ENCODE data around the gene SERGEF.

The SERGEF gene

GRCh38 chr11:17750013-17750800 lies 262.6 kb downstream of the SERGEF start:
- no peak for TF ChIP-seq CTCF (IDR thresholded peaks at IDR 0.05; ENCODE audit: low read depth, low read length, missing control alignments)
- in situ Hi-C loops (cut with HindIII; ENCODE audit: low sequenced_read_pairs) = no loop called here
- no peak overlapping the region for H3K4me3 ChIP-seq (ENCODE audit: low read depth, low read length)
- no peak for DNase-seq (ENCODE audit: low read depth)

DNA sequence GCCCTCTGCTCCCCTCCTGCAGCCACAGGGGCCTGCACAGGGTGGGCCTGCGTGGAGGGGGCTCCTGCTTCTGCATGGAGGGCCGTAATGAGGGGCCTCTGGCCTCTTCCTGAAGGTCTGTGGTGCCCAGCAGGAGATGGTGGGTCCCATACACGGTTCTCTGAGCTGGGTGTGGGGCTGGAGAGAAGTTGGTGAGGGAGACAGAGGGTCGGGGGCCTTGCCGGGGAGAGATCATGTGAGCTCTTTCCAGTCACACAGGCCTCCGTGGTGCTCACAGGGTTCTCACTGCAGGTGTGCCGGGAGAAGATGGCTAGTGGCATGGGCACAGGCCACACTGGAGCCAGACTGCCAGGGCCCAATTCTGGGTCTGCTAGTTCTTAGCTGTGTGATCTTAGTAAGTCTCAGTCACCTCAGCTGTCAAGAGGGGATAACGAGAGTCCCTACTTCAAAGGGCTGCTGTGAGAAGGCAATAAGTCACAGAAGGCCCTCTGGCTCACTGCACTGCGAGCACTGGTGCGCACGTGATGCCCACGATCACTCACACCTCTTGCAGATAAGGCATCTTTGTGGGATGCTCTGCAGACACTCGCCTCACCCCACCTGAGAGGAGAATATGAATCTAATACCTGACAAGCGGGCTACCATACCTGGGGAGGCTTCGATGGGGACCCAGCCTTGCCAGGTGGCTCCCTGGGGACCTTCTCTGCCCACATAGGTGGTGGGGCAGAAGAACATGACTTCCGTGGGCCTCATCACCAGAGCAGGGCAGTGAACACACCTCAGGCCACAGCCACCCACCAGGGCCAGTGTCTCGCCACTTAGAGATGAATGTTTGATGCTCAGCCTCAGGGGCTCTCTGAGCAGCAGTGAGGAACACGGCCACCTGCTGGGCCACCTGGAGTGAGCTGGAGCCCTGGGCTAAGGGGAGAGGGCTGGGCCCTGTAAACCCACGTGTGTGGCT lies 263.8 kb downstream of the SERGEF start:
- H3K4me3 ChIP-seq (ENCODE audit: low read depth, low read length) = no peak overlapping the region
- no peak for TF ChIP-seq CTCF (IDR thresholded peaks at IDR 0.05; ENCODE audit: low read depth, low read length, missing control alignments)
- DNase-seq (ENCODE audit: low read depth) = no peak
- in situ Hi-C loops (cut with HindIII; ENCODE audit: low sequenced_read_pairs) = no loop called here

DNA sequence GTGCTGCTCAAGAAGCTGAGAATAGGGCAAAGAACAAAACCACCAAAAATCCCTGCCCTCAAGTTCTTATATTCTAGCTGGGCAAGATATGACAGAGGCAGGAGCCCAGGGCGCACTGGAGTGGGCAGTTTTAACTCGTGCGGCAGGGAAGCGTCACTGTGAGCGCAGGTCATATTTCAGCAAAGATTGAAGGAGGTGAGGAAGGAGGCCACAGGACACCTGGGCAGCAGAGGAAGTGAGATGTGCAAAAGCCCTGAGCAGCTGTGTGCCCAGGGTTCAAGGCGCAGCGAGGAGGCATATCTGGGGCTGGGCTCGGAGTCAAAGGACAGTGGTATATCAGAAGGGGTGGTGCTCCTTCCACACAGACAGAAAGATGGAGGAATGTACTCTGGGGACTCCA lies 264.8 kb downstream of the SERGEF start:
- no peak for TF ChIP-seq CTCF (IDR thresholded peaks at IDR 0.05; ENCODE audit: low read depth, low read length, missing control alignments)
- H3K4me3 ChIP-seq (ENCODE audit: low read depth, low read length) = no peak overlapping the region
- in situ Hi-C loops (cut with HindIII; ENCODE audit: low sequenced_read_pairs) = no loop called here
- DNase-seq (ENCODE audit: low read depth) = no peak

DNA sequence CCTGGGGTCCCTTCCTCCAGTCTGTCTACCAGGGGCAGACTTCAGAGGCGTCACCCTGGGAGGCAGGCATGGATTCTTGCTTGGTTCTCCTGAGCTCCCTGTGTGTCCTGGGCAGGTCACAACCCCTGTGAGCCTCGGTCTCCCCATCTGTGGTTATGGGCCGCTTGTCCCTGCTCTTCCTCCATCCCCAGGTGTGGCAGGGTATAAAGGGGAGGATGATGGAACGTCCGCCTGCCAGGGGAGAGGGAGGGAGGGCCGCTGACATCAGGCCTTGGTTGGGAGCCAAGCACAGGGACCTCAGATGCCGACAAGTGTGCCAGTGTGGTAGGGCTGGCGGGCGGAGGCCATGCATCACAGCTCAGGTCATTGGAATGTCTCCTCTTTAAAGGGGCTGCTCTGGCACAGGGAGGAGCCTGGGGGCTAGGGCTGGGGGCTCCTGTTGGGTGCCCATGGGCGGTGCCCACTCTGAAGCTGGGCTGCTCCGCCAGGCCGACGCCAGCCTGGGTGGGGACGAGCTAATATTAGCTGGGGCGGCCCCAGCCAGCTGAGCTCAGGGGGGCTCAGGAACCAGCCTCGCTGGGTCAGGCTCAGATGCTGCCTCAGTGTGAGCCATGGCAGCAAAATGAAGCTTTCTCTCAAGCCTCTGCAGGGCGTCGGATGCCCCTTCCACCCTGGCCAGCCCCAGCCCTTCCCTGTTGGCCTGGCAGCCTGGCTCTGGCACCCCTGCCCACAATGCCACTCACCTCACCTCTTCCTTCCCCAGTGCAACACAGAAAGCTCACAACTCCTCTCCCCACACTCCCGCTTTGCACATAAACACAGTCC lies 265.5 kb downstream of the SERGEF start:
- no peak for DNase-seq (ENCODE audit: low read depth)
- in situ Hi-C loops (cut with HindIII; ENCODE audit: low sequenced_read_pairs) = no loop called here
- no peak overlapping the region for H3K4me3 ChIP-seq (ENCODE audit: low read depth, low read length)
- no peak for TF ChIP-seq CTCF (IDR thresholded peaks at IDR 0.05; ENCODE audit: low read depth, low read length, missing control alignments)

DNA sequence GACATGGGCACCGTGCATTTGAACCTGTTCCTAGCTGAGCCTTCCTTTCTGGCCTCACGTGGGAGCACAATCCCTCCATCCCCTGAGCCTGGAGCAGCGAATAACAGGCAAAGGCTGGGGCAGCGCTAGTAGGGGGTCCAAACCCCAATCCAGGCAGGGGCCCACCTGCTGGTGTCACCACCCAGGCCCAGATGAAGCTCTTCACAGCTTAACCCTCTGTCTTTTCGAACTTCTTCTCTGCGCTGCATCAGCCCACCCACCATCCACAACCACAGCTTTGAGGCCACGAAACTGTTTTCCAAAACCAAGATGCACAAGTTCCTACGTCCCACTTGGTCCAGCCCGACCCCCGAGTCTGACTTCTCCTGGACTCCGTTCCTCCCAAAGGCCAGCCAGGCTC lies 266.8 kb downstream of the SERGEF start:
- no peak for TF ChIP-seq CTCF (IDR thresholded peaks at IDR 0.05; ENCODE audit: low read depth, low read length, missing control alignments)
- DNase-seq (ENCODE audit: low read depth) = no peak
- in situ Hi-C loops (cut with HindIII; ENCODE audit: low sequenced_read_pairs) = no loop called here
- H3K4me3 ChIP-seq (ENCODE audit: low read depth, low read length) = no peak overlapping the region
